Stimulated activated CD4-positive, alpha-beta T cell treated with anti-CD3 and anti-CD28 coated beads, TNF-alpha, amount 100 ng/mL, for 4 hours (primary cell): ENCODE results near the gene MYD88.
"Not testable (repeated sequence)": the region's sequence is repeated elsewhere in the genome, so short reads cannot be mapped to it uniquely, and the experiment has no call there.

Experiments
- DNase-seq, 3 experiments: peaks; one replicate each; pipeline ENCODE4 v3.0.0-alpha.2; 2020; ENCODE audit warnings: low read depth in 3 of 3

Gene MYD88

DNA sequence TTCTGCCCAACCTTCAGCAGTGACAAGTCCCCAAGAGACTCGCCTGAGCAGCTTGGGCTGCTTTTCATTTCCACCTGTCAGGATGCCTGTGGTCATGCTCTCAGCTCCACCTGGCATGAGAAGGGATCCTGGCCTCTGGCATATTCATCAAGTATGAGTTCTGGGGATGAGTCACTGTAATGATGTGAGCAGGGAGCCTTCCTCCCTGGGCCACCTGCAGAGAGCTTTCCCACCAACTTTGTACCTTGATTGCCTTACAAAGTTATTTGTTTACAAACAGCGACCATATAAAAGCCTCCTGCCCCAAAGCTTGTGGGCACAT is 3.5 kb downstream of the MYD88 start:
- no peak for DNase-seq

GRCh38 chr3:38142959-38143358 is 4.5 kb downstream of the MYD88 start:
- DNase-seq, result no peak

- DNase-seq, result no peak
These were observed 5.0 kb downstream of the MYD88 start for GRCh38 chr3:38143511-38143910.

GRCh38 chr3:38146504-38146903 is 8.0 kb downstream of the MYD88 start:
- DNase-seq, result no peak

- no peak for DNase-seq
These were observed 9.0 kb downstream of the MYD88 start for GRCh38 chr3:38147421-38147820.

DNA sequence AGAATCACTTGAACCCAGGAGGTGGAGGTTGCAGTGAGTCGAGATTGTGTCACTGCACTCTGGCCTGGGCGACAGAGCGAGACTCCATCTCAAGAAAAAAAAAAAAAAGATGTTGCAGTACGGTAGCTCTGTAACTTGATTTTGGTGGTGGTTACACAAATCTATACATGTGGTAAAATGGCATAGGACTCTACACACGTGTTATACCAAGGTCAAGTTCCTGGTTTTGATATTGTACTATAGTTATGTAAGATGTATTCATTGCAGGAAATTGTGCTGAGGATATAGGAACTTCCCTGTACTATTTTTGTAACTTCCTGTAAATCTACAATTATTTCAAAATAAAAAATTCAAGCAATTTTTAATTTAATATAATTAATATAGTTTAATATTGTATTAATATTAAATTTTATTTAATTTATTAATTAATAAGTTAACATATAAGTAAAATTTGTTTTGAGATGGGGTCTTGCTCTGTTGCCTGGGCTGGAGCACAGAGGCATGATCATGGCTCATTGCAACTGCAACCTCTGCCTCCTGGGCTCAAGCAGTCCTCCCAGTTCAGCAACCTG is 9.9 kb downstream of the MYD88 start:
- DNase-seq, result no peak

DNA sequence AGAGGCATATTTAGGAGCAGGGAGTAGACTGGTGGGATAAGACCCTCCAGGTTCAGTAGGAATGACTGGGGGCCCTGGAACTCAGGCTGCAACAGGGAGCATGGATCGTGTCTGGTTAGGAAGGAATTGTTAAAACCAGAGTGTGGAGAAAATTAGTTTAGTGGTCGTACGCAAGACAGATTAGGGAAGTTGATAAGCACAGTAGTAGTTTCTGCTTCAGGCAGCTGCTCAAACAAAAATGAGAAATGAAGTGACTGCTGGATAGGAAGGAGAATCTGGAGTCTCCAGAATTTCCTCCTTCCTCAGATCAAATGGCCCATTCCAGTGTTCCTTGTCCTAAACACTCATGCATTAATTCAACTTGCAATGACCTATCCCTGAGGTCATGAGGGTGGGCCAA is 11.2 kb downstream of the MYD88 start:
- no peak for DNase-seq

- DNase-seq, result no peak
These were observed 12.5 kb downstream of the MYD88 start for GRCh38 chr3:38150780-38151528.

DNA sequence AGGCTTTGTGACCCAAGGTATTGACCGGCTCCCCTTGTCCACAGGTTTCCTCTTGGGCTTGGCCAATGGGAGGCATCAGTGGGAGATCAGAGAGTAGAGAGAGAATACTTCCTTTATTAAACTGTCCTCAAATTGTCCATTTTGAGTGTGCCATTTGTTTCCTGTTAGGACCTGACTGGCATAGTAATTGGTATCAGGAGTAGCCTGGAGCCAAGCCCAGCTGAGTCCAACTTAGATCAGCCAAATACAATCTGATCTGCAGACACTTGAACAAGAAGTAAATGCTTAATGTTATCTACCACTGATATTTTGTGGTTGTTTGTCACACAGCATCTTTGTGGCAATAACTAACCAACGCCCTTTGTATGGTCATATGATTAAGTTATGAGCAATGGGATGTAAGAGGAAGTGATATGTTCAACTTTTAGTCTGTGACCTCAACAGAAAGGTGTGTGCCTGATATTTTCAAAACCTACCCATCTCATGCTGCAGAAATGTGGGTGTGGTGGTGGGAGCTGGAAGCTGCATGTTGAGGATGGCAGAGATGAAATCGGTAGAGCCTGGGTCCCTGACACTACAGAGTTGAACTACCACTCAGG is 13.3 kb downstream of the MYD88 start:
- no peak for DNase-seq

GRCh38 chr3:38152609-38153008 is 14.1 kb downstream of the MYD88 start:
- no peak for DNase-seq

DNA sequence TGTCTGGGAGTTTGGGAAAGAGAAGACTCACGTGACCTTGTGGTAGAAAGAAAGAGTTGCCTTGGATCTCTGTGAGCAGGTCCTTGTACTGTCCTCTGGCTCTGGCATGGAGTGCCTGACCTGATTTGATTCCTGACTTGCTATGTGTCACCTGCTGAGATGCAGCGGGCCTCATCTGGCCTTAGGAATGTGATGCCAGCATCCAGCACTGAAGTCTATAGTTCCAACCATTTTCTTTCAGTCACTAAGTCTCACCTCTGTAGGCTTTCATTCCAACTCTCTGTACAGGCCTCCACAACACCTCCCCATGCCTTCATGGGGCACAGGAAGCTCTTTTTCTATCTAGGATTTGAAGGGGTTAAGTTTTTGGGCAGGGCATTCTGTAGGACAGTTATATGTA is 14.8 kb downstream of the MYD88 start:
- no peak for DNase-seq

- DNase-seq, result no peak
These were observed 15.6 kb downstream of the MYD88 start for GRCh38 chr3:38154033-38154494.

DNA sequence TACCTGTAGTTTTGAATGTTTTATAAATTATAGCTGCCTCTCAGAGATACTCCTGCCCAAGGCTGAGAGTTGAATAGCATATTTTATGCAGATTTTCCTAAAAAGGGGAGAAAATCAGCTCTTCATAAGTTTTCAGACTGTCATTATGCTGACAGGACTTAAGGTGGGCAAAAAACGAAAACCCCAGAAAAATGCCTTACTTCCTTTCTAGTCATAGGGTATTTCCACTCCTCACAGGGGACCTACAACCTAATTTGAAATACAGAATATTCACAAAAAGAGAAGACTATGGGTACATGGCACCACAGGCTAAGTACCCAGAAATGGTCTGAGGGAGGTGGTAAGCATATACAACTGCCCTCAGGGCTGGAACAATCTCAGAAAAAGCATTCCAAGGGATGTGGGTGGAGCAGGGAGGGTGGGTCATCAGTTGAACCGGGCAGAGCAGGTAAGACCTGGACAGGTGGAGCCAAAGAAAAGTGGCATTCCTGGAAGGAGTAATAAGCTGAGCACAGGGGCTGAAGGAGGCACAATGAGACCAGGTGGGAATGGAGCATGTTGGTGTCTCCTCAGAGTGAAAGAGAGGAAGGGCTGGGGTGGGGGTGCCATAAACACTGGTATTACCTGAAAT is 16.3 kb downstream of the MYD88 start:
- DNase-seq, result no peak

DNA sequence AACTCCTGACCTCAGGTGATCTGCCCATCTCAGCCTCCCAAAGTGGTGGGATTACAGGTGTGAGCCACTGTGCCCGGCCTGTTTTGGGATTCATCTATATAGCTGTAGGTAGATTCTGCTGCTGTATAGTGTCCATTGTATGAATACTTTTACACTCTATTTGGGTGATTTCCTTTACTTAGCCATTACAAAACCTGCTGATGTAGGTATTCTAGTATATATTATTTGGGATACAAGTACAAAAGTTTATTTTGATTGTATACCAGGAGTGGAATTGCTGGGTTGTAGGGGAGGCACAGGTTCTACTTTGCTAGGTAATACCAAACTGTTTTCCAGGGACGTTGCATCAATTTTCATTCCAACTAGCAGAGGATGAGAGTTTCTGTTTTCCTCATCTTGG is 17.4 kb downstream of the MYD88 start:
- no peak for DNase-seq

GRCh38 chr3:38157117-38157516 is 18.7 kb downstream of the MYD88 start:
- DNase-seq, result no peak

DNA sequence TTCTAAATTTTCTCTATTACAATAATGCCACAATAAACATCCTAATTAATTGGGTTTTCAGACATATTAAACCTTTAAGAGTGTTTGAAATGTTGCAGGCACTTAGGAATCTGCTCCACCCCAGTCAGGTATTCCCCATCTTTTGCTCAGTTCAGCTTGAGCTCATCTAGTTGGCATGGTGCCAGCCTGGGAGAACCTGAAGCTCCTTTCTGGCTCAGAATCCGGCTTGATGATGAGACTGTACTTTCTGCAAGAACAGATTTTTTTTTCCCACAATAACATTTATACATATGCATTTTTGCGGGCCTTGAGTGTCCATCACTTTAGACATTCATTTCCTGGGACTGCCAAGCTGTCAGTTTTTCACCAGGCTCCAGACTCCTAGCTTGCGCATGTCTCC is 19.1 kb downstream of the MYD88 start:
- no peak for DNase-seq

GRCh38 chr3:38158472-38158871 is 20.0 kb downstream of the MYD88 start:
- no peak for DNase-seq

- DNase-seq, result not testable (repeated sequence)
These were observed 22.2 kb downstream of the MYD88 start for GRCh38 chr3:38160704-38161103.

DNA sequence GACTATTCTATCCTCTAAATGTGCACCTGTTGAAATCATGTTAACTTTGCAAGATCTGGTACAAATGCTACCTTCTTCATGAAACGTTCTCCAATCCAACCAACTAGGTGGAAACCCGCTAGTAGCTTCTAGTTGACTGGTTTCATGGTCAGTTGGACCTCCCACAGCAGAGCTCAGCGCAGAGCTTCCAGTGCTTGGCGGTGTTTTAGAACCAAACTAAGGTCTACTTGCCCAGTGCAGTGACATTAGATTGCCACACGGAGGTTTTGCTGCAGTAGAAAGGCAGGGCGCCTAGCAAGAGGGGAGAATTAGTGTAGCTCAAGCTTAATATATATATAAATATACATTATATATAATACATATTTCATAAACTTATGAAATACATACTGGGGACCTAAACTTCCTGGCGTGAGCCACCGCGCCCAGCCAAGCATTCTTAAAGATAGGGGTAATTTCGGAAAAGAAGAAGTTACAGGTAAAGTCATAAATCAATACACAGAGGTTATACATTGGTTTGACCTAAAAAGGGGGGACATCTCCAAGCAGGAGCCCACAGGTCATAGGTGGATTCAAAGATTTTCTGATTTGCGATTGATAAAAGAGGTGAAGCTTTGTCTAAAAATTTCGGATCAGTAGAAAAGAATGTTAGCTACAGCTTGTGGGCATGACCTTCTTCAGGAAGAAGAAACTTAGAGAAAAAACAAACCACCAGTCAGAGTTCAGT is 24.8 kb downstream of the MYD88 start:
- DNase-seq, result no peak

DNA sequence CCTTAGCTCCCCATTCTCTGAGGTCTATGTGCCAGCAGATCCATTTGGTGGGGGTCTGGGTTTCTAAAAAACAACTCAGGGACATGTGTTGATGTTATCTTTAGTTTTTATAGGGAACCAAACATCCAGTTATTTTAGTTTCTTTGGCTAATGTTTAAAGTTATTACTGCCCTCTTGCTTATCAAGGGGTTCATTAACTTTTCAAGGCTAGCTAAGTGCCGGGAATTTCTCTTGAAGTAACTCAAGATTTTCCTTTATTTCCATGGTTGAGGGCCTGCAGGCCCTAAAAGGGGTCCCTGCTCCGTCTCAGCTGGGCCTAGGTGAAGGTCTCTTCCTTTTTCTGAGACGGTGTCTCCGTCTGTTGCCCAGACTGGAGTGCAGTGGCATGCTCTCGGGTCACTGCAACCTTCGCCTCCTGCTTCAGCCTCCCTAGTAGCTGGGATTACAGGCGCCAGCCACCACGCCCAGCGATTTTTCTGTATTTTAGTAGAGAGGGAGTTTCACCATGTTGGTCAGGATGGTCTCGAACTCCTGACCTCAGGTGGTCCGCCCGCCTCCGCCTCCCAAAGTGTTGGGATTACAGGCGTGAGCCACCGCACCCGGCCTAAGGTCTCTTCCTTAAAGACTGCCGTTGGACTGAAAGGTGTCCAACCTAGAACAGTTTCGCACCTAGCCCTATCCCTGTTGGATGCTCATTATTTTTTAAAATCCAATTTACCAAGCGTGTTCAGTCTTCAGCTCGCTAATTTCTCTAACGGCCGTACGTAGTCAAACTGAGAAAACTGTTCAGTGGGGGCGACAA is 25.6 kb downstream of the MYD88 start:
- DNase-seq, result no peak

- DNase-seq, result no peak
These were observed 26.1 kb downstream of the MYD88 start for GRCh38 chr3:38164643-38164951.
